Retinal pigment epithelial cell (primary cell): ENCODE data around the gene MIPOL1.

Experiments used
- DNase-seq: peaks from one replicate; pipeline ENCODE4 v3.0.0-alpha.2; 2010; ENCODE audit warnings: low read depth
- H3K4me3 ChIP-seq: 2 replicates; pipeline ENCODE4 v1.5.1; 2011; ENCODE audit warnings: mild to moderate bottlenecking, low read length, control low read depth, moderate library complexity
- CTCF ChIP-seq: conservative IDR thresholded peaks from 2 replicates; pipeline ENCODE4 v1.5.1; 2011; ENCODE audit warnings: low read depth, low read length, control low read depth, inconsistent platforms

The MIPOL1 gene

DNA sequence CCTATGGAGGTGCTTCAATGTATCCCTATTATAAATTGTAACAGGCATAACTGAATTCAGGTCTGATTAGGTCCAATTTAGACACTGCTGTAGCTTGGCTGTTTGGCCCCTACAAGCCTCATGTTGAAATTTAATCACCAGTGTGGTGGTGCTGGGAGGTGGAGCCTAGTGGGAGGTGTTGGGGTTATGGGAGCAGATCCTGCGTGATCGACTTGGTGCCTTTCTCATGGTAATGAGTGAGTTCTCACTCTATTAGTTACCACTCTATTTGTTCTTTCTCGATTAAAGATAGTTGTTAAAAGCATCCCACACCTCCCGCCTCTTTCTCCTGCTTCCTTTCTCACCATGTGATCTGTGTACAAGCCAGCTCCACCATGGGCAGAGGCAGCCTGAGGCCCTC, 275.2 kb downstream of the MIPOL1 start:
- TF ChIP-seq CTCF, result no peak
- no peak overlapping the region for H3K4me3 ChIP-seq
- no peak for DNase-seq

GRCh38 chr14:37474191-37474590, 276.5 kb downstream of the MIPOL1 start:
- no peak for DNase-seq
- no peak overlapping the region for H3K4me3 ChIP-seq
- no peak for TF ChIP-seq CTCF

DNA sequence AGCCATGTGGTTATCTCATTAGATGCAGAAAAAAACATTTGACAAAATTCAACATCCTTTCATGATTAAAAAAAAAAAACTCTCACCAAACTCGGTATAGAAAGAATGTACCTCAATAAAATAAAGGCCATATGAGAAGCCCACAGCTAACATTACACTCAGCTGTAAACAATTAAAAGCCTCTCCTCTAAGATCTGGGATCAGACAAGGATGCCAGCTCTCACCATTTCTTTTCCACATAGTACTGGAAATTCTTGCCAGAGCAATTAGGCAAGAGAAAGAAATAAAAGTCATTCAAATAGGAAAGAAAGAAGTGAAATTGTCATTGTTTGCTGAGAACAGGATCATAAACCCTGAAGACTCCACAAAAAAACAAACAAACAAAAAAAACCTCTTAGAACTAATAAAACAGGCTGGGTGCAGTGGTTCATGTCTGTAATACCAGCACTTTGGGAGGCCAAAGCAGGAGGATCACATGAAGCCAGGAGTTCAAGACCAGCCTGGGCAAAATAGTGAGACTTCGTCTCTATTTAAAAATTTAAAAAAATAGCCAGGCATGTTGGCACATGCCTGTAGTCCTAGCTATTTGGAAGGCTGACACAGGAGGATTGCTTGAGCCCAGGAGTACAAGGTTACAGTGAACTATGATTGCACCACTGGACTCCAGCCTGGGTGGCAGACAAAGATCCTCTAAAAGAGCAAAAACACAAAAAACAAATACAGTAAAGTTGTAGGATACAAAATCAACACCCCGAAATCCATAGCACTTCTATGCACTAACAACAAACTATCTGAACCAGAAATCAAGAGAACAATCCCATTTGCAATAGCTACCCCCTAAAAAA, 282.9 kb downstream of the MIPOL1 start:
- no peak for TF ChIP-seq CTCF
- no peak for DNase-seq
- no peak overlapping the region for H3K4me3 ChIP-seq

- no peak for TF ChIP-seq CTCF
- DNase-seq, result no peak
- H3K4me3 ChIP-seq, result no peak overlapping the region
Observed at GRCh38 chr14:37482428-37482827, 284.7 kb downstream of the MIPOL1 start.

GRCh38 chr14:37483672-37484071, 285.9 kb downstream of the MIPOL1 start:
- TF ChIP-seq CTCF, result no peak
- DNase-seq, result no peak
- H3K4me3 ChIP-seq, result no peak overlapping the region

- DNase-seq, result no peak
- no peak overlapping the region for H3K4me3 ChIP-seq
- TF ChIP-seq CTCF, result no peak
Observed at GRCh38 chr14:37490607-37491006, 292.9 kb downstream of the MIPOL1 start.

DNA sequence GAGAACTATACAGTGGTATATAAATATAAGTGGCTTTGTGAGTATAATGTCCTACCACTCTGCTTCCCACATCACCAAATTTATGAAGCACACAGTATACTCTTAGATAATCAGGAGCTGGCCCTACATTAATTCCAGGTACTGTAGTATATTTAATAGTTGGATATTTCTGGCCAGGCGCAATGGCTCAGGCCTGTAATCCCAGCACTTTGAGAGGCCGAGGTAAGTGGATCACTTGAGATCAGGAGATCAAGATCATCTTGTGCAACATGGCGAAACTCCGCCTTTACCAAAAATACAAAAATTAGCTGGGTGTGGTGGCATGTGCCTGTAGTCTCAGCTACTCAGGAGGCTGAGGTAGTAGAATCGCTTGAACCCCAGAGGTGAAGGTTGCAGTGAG, 293.3 kb downstream of the MIPOL1 start:
- no peak for TF ChIP-seq CTCF
- H3K4me3 ChIP-seq, result no peak overlapping the region
- no peak for DNase-seq
